Lower lobe of right lung (tissue), 2 donors: ENCODE data around the gene AVPI1. TPM values are rescaled to one million over a fixed set of nuclear protein-coding genes. Genes with fewer than 3 reads are reported as not detected.
"Not testable (repeated sequence)": the region's sequence is repeated elsewhere in the genome, so short reads cannot be mapped to it uniquely, and the experiment has no call there.

Experiments used
- ATAC-seq, 2 donors: fragments of 200-7000 bp; cut with Tn5 transposase; one replicate each; pipeline ENCODE4 v1.9.1; 2020 to 2022; ENCODE audit warnings: mild to moderate bottlenecking in 2 of 2, moderate library complexity in 2 of 2
- DNase-seq: peaks from one replicate; pipeline ENCODE4 v3.0.0-alpha.2; 2020
- H3K27ac ChIP-seq: fragments of 200-600 bp; one replicate; pipeline ENCODE4 v1.8.0; 2022
- H3K27me3 ChIP-seq: fragments of 200-600 bp; one replicate; pipeline ENCODE4 v1.8.0; 2022; ENCODE audit warnings: low read depth
- H3K36me3 ChIP-seq: fragments of 200-600 bp; one replicate; pipeline ENCODE4 v1.8.0; 2022; ENCODE audit warnings: mild to moderate bottlenecking
- H3K4me1 ChIP-seq: fragments of 200-600 bp; one replicate; pipeline ENCODE4 v1.8.0; 2022
- H3K4me3 ChIP-seq: fragments of 200-600 bp; one replicate; pipeline ENCODE4 v1.8.0; 2022; ENCODE audit warnings: mild to moderate bottlenecking
- H3K9me3 ChIP-seq: fragments of 200-600 bp; one replicate; pipeline ENCODE4 v1.8.0; 2022
- intact Hi-C: fragments of 100-400 bp; cut with DNase I; formaldehyde crosslinking; loops from one replicate; pipeline ENCODE4 v1.11.0; 2022
- total RNA-seq: library from RNA; stranded (reverse); fragmentation: NEBNext Ultra II Directional; extraction: Animal tissue kit (Norgen Biotek cat#: 25700); gene quantifications from one replicate; pipeline ENCODE4 v1.2.1, GENCODE V29; 2021
- TF ChIP-seq, protein P1 (sequence below): fragments of 200-600 bp; IDR thresholded peaks from one replicate; pipeline ENCODE4 v1.8.0; 2022; ENCODE audit warnings: antibody characterized with exemption, mild to moderate bottlenecking
- donor health status: DM: no; HTN: yes; CAD: no; lungs with severe emphysema.

Gene AVPI1
- total RNA-seq, 1 donor from 2014 or later = 22.6 TPM

DNA sequence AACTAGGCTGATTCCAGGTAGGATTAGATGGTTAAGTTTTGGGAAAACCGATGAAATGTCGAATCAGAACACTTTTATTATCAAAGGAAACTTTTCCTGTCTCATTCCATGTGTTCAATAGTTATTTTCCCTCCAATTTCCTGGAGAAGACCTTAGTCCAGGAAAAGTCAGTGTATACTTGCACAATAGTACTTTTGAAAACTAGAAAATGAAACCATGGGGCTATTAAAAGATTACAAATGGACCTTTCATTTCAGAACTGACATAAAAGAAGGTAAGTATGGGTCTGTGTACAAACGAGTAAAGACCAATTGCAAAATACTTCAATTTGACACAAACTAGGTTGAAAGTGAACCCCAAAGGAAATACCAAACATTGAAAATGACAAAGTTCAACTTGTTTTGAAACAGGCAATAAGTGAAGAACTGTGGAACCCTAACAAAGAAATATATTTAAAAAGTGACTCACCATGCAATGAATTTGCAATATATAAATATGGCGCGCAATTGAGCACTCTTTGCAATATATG, 2.1 kb downstream of the AVPI1 start:
- intact Hi-C loops = no loop called here
- Histone ChIP-seq H3K4me1 (peaks cover 57% of the 10 kb centered on the region), H3K27ac (peak overlapping the region; percentile 90), H3K36me3 (peaks cover 2% of the 10 kb centered on the region), H3K9me3 (no peaks in the 10 kb centered on the region), H3K27me3 (no peaks in the 10 kb centered on the region), H3K4me3 (peak overlapping the region; percentile 79)
- no peak for ATAC-seq
- no peak for DNase-seq
- TF ChIP-seq, protein P1, sequence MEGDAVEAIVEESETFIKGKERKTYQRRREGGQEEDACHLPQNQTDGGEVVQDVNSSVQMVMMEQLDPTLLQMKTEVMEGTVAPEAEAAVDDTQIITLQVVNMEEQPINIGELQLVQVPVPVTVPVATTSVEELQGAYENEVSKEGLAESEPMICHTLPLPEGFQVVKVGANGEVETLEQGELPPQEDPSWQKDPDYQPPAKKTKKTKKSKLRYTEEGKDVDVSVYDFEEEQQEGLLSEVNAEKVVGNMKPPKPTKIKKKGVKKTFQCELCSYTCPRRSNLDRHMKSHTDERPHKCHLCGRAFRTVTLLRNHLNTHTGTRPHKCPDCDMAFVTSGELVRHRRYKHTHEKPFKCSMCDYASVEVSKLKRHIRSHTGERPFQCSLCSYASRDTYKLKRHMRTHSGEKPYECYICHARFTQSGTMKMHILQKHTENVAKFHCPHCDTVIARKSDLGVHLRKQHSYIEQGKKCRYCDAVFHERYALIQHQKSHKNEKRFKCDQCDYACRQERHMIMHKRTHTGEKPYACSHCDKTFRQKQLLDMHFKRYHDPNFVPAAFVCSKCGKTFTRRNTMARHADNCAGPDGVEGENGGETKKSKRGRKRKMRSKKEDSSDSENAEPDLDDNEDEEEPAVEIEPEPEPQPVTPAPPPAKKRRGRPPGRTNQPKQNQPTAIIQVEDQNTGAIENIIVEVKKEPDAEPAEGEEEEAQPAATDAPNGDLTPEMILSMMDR = no peak

DNA sequence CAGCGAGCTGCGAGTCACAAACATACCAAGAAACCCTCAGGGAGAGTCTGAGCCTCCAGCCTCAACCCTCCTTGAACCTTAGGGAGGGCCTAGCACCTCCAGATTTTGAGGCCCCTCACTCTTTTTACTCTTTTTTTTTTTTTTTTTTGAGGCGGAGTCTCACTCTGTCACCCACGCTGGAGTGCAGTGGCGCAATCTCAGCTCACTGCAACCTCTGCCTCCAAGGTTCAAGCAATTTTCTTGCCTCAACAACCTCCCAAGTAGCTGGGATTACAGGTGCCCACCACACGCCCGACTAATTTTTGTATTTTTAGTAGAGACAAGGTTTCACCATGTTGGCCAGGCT, 2.7 kb downstream of the AVPI1 start:
- intact Hi-C loops, ATAC-seq, H3K9me3 ChIP-seq, H3K27me3 ChIP-seq, H3K36me3 ChIP-seq, DNase-seq: not testable (repeated sequence)
- H3K27ac ChIP-seq = peak overlapping the region; percentile 90
- peaks cover 54% of the 10 kb centered on the region for H3K4me1 ChIP-seq
- H3K4me3 ChIP-seq = peak overlapping the region; percentile 79

DNA sequence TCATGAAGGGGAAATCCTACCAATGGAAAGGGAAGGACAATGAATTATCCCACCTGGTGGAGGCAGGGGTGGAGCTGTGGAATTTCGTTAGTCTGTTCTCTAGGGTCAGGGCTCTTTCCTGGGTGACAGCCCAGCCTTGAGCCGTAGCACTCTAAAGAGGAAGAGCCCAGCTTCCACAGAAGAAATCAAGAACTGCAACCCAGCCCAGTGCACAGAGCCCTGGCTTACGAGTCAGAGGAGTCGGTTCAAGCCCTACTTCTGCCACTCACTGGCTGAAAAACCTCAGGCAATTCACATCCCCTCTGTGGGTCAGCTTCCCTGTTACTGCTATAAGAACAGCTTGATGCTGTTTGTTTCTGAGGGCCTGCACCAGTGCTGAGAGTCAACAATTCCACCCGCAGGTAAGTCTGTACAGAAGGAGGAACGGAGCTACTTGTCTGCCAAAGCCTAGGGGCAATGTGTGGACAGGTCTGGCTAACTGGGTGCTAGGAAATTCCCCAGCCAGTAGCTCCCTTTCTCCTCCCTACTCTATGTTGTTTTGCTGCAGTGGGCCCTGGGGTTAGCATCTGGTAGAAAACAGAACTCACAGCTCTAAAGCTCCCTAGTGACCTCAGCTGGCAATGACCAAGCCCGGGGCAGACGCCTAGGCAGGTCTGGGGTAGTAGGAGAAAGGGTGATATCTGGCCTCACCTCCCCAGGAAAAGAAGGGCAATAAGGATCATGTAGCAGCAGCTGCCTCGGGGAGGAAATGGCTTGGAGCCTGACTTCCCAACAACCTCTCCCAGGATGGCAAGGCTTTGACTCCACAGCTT, 3.3 kb downstream of the AVPI1 start:
- Histone ChIP-seq H3K9me3 (no peaks in the 10 kb centered on the region), H3K27ac (peak overlapping the region; percentile 90), H3K4me1 (peaks cover 49% of the 10 kb centered on the region), H3K4me3 (peak overlapping the region; percentile 79), H3K36me3 (peaks cover 11% of the 10 kb centered on the region), H3K27me3 (no peaks in the 10 kb centered on the region)
- DNase-seq (peak; percentile 57), ATAC-seq (no peak)
- TF ChIP-seq, protein P1 = no peak
- intact Hi-C loops = no loop called here

DNA sequence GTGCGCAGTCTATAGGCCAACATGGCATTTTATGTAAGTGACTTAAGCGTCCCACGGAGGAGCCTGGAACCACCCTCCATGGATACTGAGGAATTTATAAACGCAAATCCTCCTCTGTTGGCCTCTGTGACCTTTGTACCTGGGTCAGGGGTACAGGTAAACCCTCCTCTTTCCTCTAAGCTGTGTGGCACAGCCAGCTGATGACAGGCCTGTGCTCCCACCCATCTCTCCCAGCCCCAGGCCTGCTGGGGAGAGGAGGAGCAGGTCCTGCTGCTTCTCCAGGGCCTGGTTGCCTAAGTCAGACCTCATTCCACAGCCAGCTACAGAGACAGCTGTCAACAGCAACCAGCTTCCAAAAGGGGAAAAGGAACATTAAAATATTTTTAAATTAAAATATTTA, 5.0 kb downstream of the AVPI1 start:
- intact Hi-C loops = no loop called here
- H3K27me3 ChIP-seq = no peaks in the 10 kb centered on the region
- H3K36me3 ChIP-seq = peaks cover 26% of the 10 kb centered on the region
- ATAC-seq (no peak), DNase-seq (no peak)
- no peaks in the 10 kb centered on the region for H3K9me3 ChIP-seq
- no peak overlapping the region for H3K4me3 ChIP-seq
- TF ChIP-seq, protein P1 = no peak
- H3K4me1 ChIP-seq = peaks cover 39% of the 10 kb centered on the region
- H3K27ac ChIP-seq = no peak overlapping the region

DNA sequence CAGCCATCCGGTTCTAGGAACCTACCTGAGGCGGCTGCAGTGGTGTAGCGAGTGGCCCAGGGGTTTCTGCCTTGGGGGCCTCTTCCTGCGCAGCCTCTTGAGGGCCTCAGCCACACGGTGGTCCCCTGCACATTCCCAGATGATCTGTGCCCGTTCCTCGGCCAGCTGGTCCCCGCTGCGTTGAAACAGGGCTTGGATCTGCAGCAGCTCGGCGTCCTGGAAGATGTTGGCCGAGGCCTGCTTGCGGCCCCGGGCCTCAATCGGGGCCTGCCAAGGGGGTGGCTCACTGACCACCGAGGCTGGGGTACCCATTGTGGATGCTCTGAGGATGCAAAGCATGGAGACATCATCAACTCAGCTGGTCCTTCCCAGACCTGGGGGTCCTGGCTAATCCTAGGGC, 7.4 kb downstream of the AVPI1 start:
- ATAC-seq (no peak), DNase-seq (no peak)
- Histone ChIP-seq H3K27ac (no peak overlapping the region), H3K4me1 (peaks cover 29% of the 10 kb centered on the region), H3K36me3 (peaks cover 51% of the 10 kb centered on the region), H3K4me3 (no peak overlapping the region), H3K9me3 (no peaks in the 10 kb centered on the region), H3K27me3 (no peaks in the 10 kb centered on the region)
- intact Hi-C loops = no loop called here
- TF ChIP-seq, protein P1 = no peak
